HL-60 (cell line): ENCODE measurements around the gene TNFSF8.

Experiments
- GABPA ChIP-seq: IDR thresholded peaks from 2 replicates; pipeline ENCODE4 v1.6.1; 2012; ENCODE audit warnings: low read depth
- POLR2AphosphoS5 ChIP-seq: IDR thresholded peaks from 2 replicates; pipeline ENCODE4 v1.6.1; 2012; ENCODE audit warnings: low read depth
- SPI1 ChIP-seq: IDR thresholded peaks from 2 replicates; pipeline ENCODE4 v1.6.1; 2012; ENCODE audit warnings: low read depth, mild to moderate bottlenecking, borderline replicate concordance
- TF ChIP-seq, protein P1 (sequence below): IDR thresholded peaks from one replicate; pipeline ENCODE4 v1.5.1; 2011; ENCODE audit warnings: low read length, control low read depth, inconsistent platforms; ENCODE audit not compliant: insufficient read depth
- TF ChIP-seq, protein P2 (sequence below): IDR thresholded peaks from 2 replicates; pipeline ENCODE4 v1.6.1; 2012; ENCODE audit warnings: low read depth; ENCODE audit not compliant: insufficient replicate concordance

DNA sequence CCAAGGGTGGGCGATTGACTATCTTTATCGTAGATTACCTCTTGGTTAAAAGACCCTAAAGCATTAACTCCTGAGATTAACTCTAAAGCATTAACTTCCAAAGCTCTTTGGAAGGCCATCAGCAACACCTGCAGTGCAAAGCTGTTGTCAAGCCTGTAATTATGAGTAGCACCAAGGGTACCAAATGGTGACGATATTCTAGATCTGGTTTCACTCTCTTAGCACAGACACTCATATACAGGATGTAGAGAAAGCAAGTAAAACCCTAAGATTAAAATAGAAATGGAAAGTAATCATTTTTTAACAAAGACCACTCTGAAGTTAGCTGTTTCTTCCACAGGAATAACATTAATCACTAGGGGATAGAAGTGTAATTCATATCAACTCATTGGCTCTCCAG, 29.9 kb upstream of the TNFSF8 start:
- TF ChIP-seq, protein P1, sequence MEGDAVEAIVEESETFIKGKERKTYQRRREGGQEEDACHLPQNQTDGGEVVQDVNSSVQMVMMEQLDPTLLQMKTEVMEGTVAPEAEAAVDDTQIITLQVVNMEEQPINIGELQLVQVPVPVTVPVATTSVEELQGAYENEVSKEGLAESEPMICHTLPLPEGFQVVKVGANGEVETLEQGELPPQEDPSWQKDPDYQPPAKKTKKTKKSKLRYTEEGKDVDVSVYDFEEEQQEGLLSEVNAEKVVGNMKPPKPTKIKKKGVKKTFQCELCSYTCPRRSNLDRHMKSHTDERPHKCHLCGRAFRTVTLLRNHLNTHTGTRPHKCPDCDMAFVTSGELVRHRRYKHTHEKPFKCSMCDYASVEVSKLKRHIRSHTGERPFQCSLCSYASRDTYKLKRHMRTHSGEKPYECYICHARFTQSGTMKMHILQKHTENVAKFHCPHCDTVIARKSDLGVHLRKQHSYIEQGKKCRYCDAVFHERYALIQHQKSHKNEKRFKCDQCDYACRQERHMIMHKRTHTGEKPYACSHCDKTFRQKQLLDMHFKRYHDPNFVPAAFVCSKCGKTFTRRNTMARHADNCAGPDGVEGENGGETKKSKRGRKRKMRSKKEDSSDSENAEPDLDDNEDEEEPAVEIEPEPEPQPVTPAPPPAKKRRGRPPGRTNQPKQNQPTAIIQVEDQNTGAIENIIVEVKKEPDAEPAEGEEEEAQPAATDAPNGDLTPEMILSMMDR = no peak
- TF ChIP-seq SPI1 (no peak), POLR2AphosphoS5 (no peak), GABPA (no peak)
- TF ChIP-seq, protein P2, sequence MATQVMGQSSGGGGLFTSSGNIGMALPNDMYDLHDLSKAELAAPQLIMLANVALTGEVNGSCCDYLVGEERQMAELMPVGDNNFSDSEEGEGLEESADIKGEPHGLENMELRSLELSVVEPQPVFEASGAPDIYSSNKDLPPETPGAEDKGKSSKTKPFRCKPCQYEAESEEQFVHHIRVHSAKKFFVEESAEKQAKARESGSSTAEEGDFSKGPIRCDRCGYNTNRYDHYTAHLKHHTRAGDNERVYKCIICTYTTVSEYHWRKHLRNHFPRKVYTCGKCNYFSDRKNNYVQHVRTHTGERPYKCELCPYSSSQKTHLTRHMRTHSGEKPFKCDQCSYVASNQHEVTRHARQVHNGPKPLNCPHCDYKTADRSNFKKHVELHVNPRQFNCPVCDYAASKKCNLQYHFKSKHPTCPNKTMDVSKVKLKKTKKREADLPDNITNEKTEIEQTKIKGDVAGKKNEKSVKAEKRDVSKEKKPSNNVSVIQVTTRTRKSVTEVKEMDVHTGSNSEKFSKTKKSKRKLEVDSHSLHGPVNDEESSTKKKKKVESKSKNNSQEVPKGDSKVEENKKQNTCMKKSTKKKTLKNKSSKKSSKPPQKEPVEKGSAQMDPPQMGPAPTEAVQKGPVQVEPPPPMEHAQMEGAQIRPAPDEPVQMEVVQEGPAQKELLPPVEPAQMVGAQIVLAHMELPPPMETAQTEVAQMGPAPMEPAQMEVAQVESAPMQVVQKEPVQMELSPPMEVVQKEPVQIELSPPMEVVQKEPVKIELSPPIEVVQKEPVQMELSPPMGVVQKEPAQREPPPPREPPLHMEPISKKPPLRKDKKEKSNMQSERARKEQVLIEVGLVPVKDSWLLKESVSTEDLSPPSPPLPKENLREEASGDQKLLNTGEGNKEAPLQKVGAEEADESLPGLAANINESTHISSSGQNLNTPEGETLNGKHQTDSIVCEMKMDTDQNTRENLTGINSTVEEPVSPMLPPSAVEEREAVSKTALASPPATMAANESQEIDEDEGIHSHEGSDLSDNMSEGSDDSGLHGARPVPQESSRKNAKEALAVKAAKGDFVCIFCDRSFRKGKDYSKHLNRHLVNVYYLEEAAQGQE = no peak
